MM.1S (cell line): ENCODE results near the gene WFDC1.

Experiments used
- EZH2 ChIP-seq: fragments of 300-600 bp; sonication (generic); optimal IDR thresholded peaks from 2 replicates; pipeline ENCODE3; 2017; ENCODE audit warnings: low read depth, mild to moderate bottlenecking, antibody characterized with exemption, low read length, mixed read lengths
- EZH2phosphoT487 ChIP-seq: fragments of 300-600 bp; sonication (generic); IDR thresholded peaks from 2 replicates; pipeline ENCODE4 v1.6.1; 2018; ENCODE audit warnings: antibody characterized with exemption, low read length
- TF ChIP-seq, protein P1 (sequence below): fragments of 300-600 bp; sonication (generic); IDR thresholded peaks from 2 replicates; pipeline ENCODE4 v1.5.1; 2016; ENCODE audit warnings: antibody characterized with exemption, low read length, mixed read lengths

DNA sequence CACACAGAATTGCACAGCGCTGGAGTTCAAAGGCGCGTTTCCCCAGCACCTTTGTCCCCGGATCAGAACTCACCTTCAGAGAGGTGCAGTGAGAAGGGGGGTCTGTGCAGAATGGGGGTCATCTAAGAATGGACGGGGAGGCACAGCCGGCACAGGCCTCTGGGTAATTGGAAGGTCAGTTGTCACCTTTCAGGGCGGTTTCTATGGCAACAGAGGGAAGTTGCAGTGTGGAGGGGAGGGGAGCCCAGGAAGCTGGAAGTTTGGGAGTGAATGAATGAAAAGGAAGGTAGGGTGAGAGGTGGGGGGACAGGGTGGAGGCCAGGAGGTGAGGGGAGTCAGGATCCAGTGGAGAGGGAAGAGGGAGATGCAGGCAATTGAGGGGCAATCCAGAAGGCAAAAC lies 42.5 kb upstream of the WFDC1 start:
- TF ChIP-seq, protein P1, sequence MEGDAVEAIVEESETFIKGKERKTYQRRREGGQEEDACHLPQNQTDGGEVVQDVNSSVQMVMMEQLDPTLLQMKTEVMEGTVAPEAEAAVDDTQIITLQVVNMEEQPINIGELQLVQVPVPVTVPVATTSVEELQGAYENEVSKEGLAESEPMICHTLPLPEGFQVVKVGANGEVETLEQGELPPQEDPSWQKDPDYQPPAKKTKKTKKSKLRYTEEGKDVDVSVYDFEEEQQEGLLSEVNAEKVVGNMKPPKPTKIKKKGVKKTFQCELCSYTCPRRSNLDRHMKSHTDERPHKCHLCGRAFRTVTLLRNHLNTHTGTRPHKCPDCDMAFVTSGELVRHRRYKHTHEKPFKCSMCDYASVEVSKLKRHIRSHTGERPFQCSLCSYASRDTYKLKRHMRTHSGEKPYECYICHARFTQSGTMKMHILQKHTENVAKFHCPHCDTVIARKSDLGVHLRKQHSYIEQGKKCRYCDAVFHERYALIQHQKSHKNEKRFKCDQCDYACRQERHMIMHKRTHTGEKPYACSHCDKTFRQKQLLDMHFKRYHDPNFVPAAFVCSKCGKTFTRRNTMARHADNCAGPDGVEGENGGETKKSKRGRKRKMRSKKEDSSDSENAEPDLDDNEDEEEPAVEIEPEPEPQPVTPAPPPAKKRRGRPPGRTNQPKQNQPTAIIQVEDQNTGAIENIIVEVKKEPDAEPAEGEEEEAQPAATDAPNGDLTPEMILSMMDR, result no peak
- TF ChIP-seq EZH2, result no peak
- TF ChIP-seq EZH2phosphoT487, result no peak
